Measurements from ENCODE around the gene RGS5. TPM values are rescaled to one million over a fixed set of nuclear protein-coding genes. Genes with fewer than 3 reads are reported as not detected.

Gene RGS5
- total RNA-seq, 1 experiment from 2014 or later: 6.4 TPM

Other genes starting within 250 kb of the RGS5 start
- gene RGS4, start 133.6 kb downstream of the RGS5 start, total RNA-seq (2014; rRNA removed): 173 and 174 TPM in 2 replicates
- gene NUF2, start 119.0 kb upstream of the RGS5 start, total RNA-seq (2014; rRNA removed): 78.2 and 82.9 TPM in 2 replicates

All from LHCN-M2 (cell line).